WERI-Rb-1 (cell line): ENCODE results near the gene PSRC1.
"Not testable (repeated sequence)": the region's sequence is repeated elsewhere in the genome, so short reads cannot be mapped to it uniquely, and the experiment has no call there.

Source experiments
- DNase-seq: peaks from one replicate; pipeline ENCODE4 v3.0.0-alpha.2; 2020
- H3K27ac ChIP-seq: fragments of 250-450 bp; sonication (Bioruptor Pico); 2 replicates; pipeline ENCODE4 v1.5.1; 2020; ENCODE audit warnings: mild to moderate bottlenecking, moderate library complexity
- H3K27me3 ChIP-seq: fragments of 250-450 bp; sonication (Bioruptor Pico); 2 replicates; pipeline ENCODE4 v1.5.1; 2021; ENCODE audit warnings: mild to moderate bottlenecking, low read depth, moderate library complexity; ENCODE audit not compliant: insufficient read depth, severe bottlenecking
- H3K36me3 ChIP-seq: fragments of 250-450 bp; sonication (Bioruptor Pico); 2 replicates; pipeline ENCODE4 v1.5.1; 2020; ENCODE audit warnings: mild to moderate bottlenecking, moderate library complexity
- H3K4me3 ChIP-seq: 2 replicates; pipeline ENCODE4 v1.5.1; 2011; ENCODE audit warnings: low read depth, mild to moderate bottlenecking, control low read depth, low read length
- H3K9me3 ChIP-seq: fragments of 250-450 bp; sonication (Bioruptor Pico); 2 replicates; pipeline ENCODE4 v1.5.1; 2021; ENCODE audit warnings: mild to moderate bottlenecking, moderate library complexity; ENCODE audit not compliant: severe bottlenecking
- CTCF ChIP-seq: IDR thresholded peaks from 2 replicates; pipeline ENCODE4 v1.5.1; 2011; ENCODE audit warnings: low read depth, mild to moderate bottlenecking, control low read depth, inconsistent platforms, low read length

Gene PSRC1

GRCh38 chr1:109307274-109308021 lies 24.5 kb upstream of the PSRC1 start:
- Histone ChIP-seq H3K4me3 (peak overlapping the region; percentile 51), H3K9me3 (no peaks in the 10 kb centered on the region), H3K27ac (peak overlapping the region; percentile 83), H3K27me3 (no peaks in the 10 kb centered on the region), H3K36me3 (no peaks in the 10 kb centered on the region)
- DNase-seq: peak; percentile 87
- 0 out of 2 replicates have a peak, but pooled peaks have one; percentile 15 for TF ChIP-seq CTCF

- Histone ChIP-seq H3K27ac (peak within 1 kb of the TSS; percentile 83), H3K36me3 (no peaks in the 10 kb centered on the region), H3K9me3 (no peaks in the 10 kb centered on the region), H3K4me3 (peak within 1 kb of the TSS; percentile 51), H3K27me3 (no peaks in the 10 kb centered on the region)
- peak; percentile 90 for DNase-seq
- no peak for TF ChIP-seq CTCF
Measured at GRCh38 chr1:109306832-109307273, 23.9 kb upstream of the PSRC1 start, which contains the start of gene MYBPHL. MYBPHL (minus strand) TSS chr1:109307011; CDS start chr1:109306991, 20 bp downstream.

- peak; percentile 69 for DNase-seq
- not testable (repeated sequence) for H3K9me3 ChIP-seq, H3K36me3 ChIP-seq, H3K27me3 ChIP-seq
- Histone ChIP-seq H3K27ac (peak overlapping the region; percentile 83), H3K4me3 (peak overlapping the region; percentile 51)
Measured at GRCh38 chr1:109305991-109306390, 23.0 kb upstream of the PSRC1 start.

- peak overlapping the region; percentile 83 for H3K27ac ChIP-seq
- no peak for TF ChIP-seq CTCF
- H3K27me3 ChIP-seq: no peaks in the 10 kb centered on the region
- no peak overlapping the region for H3K4me3 ChIP-seq
- H3K9me3 ChIP-seq: no peaks in the 10 kb centered on the region
- DNase-seq: no peak
- no peaks in the 10 kb centered on the region for H3K36me3 ChIP-seq
Measured at GRCh38 chr1:109304226-109304920, 21.4 kb upstream of the PSRC1 start.

GRCh38 chr1:109301874-109302273 lies 18.9 kb upstream of the PSRC1 start:
- H3K4me3 ChIP-seq: no peak overlapping the region
- H3K27ac ChIP-seq: no peak overlapping the region
- no peak for TF ChIP-seq CTCF
- no peaks in the 10 kb centered on the region for H3K27me3 ChIP-seq
- peaks cover 6% of the 10 kb centered on the region; the same call in 1 of the 2 replicates for H3K36me3 ChIP-seq
- no peak for DNase-seq
- H3K9me3 ChIP-seq: no peaks in the 10 kb centered on the region

- no peak for TF ChIP-seq CTCF
- Histone ChIP-seq H3K9me3 (no peaks in the 10 kb centered on the region), H3K27ac (no peak overlapping the region)
Measured at GRCh38 chr1:109300650-109301151, 17.8 kb upstream of the PSRC1 start.

More at GRCh38 chr1:109300650-109301151, 17.8 kb upstream of the PSRC1 start:
- Histone ChIP-seq H3K36me3 (peaks cover 6% of the 10 kb centered on the region; the same call in 1 of the 2 replicates), H3K4me3 (no peak overlapping the region), H3K27me3 (no peaks in the 10 kb centered on the region)
- no peak for DNase-seq
